Measurements from ENCODE around the gene LRRC51. TPM values are rescaled to one million over a fixed set of nuclear protein-coding genes. Genes with fewer than 3 reads are reported as not detected.

The LRRC51 gene
- total and polyA plus RNA-seq, 2 of the 8 experiments (the other 6 are each of a cell fraction or from before 2014, with no cell fraction given): 7.7 to 7.9 TPM

DNA sequence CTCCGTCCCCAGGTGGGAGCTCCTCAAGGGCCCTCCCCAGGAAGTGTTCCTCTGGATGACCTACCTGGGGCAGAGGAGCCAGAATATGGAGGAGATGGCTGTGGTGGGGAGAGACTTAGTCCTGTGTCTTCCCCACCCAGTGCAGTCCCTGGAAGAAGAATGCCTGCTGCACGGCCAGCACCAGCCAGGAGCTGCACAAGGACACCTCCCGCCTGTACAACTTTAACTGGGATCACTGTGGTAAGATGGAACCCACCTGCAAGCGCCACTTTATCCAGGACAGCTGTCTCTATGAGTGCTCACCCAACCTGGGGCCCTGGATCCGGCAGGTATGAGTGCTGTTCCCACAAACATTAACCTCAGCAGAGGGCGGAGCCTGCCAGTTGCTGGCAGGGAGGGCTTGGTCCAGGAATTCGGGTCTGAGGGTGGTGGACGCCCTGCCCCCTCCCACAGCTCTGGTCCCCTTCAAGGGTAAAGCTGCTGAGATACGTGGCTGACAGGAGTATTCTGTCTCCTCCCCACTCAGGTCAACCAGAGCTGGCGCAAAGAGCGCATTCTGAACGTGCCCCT, 58.3 kb downstream of the LRRC51 start:
- Histone ChIP-seq H2BK12ac (ENCODE audit: low read depth, low read length) (no peak overlapping the region), H2BK20ac (ENCODE audit: low read length) (no peak overlapping the region), H3K4me3 (ENCODE audit: extremely low read depth in 1 of 4, insufficient read depth in 2 of 4, low read depth in 3 of 4, low read length in 4 of 4) (no peak overlapping the region), H3K27me3 (replicated peaks in 1 of 4; ENCODE audit: control insufficient read depth in 3 of 4, extremely low read depth in 1 of 4, insufficient read depth in 3 of 4, low read length in 3 of 4) (no peaks in the 10 kb centered on the region), H4K20me1 (replicated peaks in 1 of 2; ENCODE audit: control insufficient read depth in 1 of 2, insufficient read depth in 2 of 2, low read length in 2 of 2) (no peaks in the 10 kb centered on the region), H3K23ac (ENCODE audit: insufficient read length) (no peak overlapping the region), H3K56ac (replicated peaks; ENCODE audit: insufficient read length, low read depth, low read length) (no peak overlapping the region), H3K27ac (ENCODE audit: low read depth, low read length) (no peak overlapping the region), H3K79me2 (ENCODE audit: control insufficient read depth in 1 of 2, insufficient read depth in 2 of 2, low read length in 2 of 2) (no peaks in the 10 kb centered on the region), H3K4me1 (replicated peaks in 1 of 4; ENCODE audit: control insufficient read depth in 3 of 4, insufficient read depth in 4 of 4, low read length in 3 of 4) (no peaks in the 10 kb centered on the region), H4K8ac (ENCODE audit: extremely low read depth, insufficient read depth, low read length) (no peak overlapping the region; the same call in 1 of the 2 replicates), H3K23me2 (ENCODE audit: low read depth, low read length) (no peaks in the 10 kb centered on the region), H2BK15ac (ENCODE audit: low read length) (no peak overlapping the region), H2BK120ac (replicated peaks; ENCODE audit: low read depth, low read length) (no peak overlapping the region), H4K91ac (replicated peaks; ENCODE audit: insufficient read length, low read length) (no peak overlapping the region), H3K9me3 (ENCODE audit: insufficient read depth in 2 of 2, low read depth in 1 of 2, low read length in 1 of 2) (no peaks in the 10 kb centered on the region), H2AK5ac (ENCODE audit: low read depth, low read length) (no peak overlapping the region), H2AFZ (ENCODE audit: low read length) (no peak overlapping the region), H3K79me1 (ENCODE audit: low read depth, low read length) (no peaks in the 10 kb centered on the region), H3K36me3 (ENCODE audit: control insufficient read depth in 2 of 4, insufficient read depth in 4 of 4, low read length in 3 of 4) (no peaks in the 10 kb centered on the region), H3K14ac (ENCODE audit: insufficient read length) (no peak overlapping the region), H3K18ac (ENCODE audit: extremely low read depth, low read length) (no peak overlapping the region), H4K5ac (ENCODE audit: insufficient read length, low read depth, low read length) (no peak overlapping the region), H3K4ac (replicated peaks; ENCODE audit: insufficient read length, low read depth, low read length) (no peak overlapping the region), H3K9ac (replicated peaks in 1 of 4; ENCODE audit: extremely low read depth in 1 of 4, low read depth in 3 of 4, low read length in 3 of 4) (no peak overlapping the region), H3K4me2 (ENCODE audit: insufficient read depth in 1 of 2, low read depth in 2 of 2, low read length in 2 of 2) (no peak overlapping the region), H2BK5ac (ENCODE audit: low read depth, low read length) (no peak overlapping the region)
- TF ChIP-seq KDM1A (IDR thresholded peaks at IDR 0.05; ENCODE audit: borderline replicate concordance, low read length): no peak
- no peak for TF ChIP-seq SUZ12 (IDR thresholded peaks at IDR 0.05; ENCODE audit: low read length)
- no peak for TF ChIP-seq BACH1 (IDR thresholded peaks at IDR 0.05; ENCODE audit: low read length)
- no peak for TF ChIP-seq KDM4A (IDR thresholded peaks at IDR 0.05; ENCODE audit: low read depth, low read length, severe bottlenecking)
- no peak for TF ChIP-seq CBX5 (IDR thresholded peaks at IDR 0.05; ENCODE audit: low read depth, low read length)
- TF ChIP-seq EP300 (IDR thresholded peaks at IDR 0.05; ENCODE audit: borderline replicate concordance in 1 of 2, low read depth in 2 of 2, low read length in 2 of 2): no peak
- no peak for TF ChIP-seq BCL11A (IDR thresholded peaks at IDR 0.05; ENCODE audit: low read depth in 2 of 2, low read length in 2 of 2)
- TF ChIP-seq EZH2 (IDR thresholded peaks at IDR 0.05; ENCODE audit: low read depth, low read length, severe bottlenecking): no peak
- no peak for TF ChIP-seq SP2 (IDR thresholded peaks at IDR 0.05; ENCODE audit: low read length)
- no peak for TF ChIP-seq RBBP5 (IDR thresholded peaks at IDR 0.05; ENCODE audit: borderline replicate concordance, low read depth, low read length)
- DNase-seq (ENCODE audit: low read depth in 1 of 2, low spot score in 2 of 2): no peak
- ChIA-PET POLR2A (ENCODE audit: partially characterized antibody) (no interaction called here), CTCF (ENCODE audit: partially characterized antibody) (interaction anchor here (0.6 to 3.5 kb wide), 9 partner anchors 8 to 124 kb away, joined by 3 to 13 read pairs (median 3); partner anchors contain the start of gene ANAPC15)
- FAIRE-seq: no peak
- 88% methylated on average over 11 of the region's 12 CpGs; no CpG with 5 or more reads in 1 of the 2 experiments for WGBS, 2 experiments (ENCODE audit: extremely low coverage in 1 of 2, insufficient coverage in 1 of 2, insufficient read length in 1 of 2, insufficient replicate concordance in 2 of 2, low coverage in 1 of 2, low lambda C conversion rate in 2 of 2, missing lambda C conversion rate in 1 of 2)
